ENCODE measurements around the gene CASP6.

Gene CASP6

GRCh38 chr4:109665783-109666485 is 37.3 kb downstream of the CASP6 start:
- peak; percentile 91 for FAIRE-seq

DNA sequence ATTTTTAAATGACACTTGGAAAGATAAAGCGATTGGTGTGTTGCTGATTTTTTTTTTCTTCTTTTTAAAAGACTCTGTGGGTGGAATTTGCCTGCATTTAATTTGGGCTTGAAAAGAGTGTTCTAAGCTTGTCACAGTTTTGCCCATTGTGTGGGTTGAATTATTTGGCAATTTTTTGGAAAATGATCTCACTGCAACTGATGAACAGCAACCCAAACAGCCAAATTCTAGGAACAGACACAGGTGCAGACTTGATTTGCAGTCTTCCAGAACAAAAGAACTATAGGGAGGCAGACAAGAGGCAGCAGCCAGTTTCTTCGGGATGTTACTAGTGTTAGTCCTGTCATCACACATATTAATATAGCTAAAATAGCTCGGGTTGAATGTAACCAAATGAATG is 40.5 kb downstream of the CASP6 start:
- FAIRE-seq, result no peak

DNA sequence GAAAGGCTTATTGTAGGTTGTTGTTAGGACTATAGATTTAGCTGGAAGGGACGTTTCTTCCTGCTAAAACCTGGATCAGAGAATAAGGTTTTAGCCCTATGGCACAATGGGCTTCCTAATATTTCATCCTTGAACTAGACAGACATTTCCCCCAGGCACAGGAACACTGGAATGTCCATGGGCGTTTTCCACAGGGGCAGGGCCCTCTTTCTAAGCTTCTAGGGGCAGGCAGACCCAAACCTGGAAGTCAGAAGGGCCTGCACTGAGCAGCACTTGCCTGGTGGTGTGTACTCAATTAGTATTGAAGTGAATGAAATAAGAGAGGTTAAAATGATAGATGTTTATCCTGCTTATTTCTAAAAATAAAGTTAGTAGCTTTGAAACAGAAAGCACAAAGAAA is 41.1 kb downstream of the CASP6 start:
- FAIRE-seq, result no peak

DNA sequence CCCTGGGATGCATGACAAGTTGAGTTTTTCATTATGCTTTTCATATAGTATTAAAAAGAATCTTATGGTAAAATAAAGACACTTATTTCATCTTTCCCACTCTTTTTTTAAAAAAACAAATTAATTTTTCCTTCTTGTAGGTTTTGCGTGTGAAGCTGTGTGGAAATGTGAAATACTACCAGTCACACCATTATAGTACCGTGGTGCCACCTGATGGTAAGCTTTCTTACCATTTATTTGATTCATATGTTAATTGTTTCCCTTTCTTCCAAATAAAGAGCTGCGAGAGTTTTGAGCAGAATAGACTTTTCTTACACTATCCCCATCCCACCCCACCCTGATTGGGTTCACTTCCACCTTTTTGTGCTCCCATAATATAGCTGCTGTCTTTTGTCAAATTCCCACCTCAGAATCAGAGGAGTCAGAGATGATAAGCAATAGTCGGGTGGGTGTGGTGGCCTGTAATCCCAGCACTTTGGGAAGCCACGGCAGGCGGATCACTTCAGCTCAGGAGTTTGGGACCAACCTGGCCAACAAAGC is 44.3 kb downstream of the CASP6 start:
- peak; percentile 81 for FAIRE-seq

GRCh38 chr4:109657854-109658418 is 45.3 kb downstream of the CASP6 start:
- no peak for FAIRE-seq

DNA sequence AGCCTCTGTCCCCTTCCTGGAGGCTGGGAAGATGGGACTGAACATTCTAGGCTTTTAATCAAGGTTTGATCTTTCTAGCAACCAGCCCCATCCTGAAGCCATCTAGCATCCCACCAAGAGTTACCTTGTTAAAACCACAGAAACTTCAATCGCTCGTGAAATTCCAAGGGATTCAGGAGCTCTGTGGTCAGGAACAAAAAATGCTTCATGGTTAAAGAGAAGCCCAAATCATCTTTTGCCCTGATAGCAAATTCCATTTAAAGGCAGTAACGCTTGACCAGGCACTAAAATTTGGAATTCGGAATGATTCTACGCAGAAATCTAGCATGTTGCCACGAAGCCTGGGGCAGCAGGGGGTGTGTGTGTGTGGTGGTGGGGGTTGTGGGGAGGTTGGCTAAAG is 47.8 kb downstream of the CASP6 start:
- no peak for FAIRE-seq

GRCh38 chr4:109649872-109650271 is 53.4 kb downstream of the CASP6 start:
- no peak for FAIRE-seq

DNA sequence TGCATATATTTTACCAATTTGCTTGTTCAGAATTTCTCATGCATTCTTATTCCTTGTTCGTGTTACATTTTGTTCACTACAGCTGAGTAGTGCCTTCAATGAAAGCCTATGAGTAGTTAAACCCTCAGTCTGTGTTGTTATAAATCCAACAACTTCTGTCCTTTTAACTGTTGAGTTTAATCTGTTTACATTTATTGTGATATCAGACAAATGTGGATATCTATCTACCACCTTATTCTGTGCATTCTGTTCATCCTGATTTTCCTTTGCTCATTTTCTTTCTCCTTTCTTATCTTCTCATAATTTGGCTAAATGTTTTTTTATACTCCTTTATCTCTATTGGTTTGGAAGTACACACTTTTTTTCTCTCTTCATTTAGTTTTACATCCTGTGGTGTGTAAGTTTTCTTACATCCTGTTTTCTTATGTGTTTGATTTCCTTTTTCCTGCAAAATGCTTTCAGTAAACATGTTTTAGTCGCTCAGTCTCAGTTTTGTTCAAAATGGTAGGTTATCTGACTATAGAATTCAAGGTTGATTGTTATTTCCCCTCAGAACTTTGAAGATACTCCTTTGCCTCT is 54.2 kb downstream of the CASP6 start:
- no peak for FAIRE-seq

DNA sequence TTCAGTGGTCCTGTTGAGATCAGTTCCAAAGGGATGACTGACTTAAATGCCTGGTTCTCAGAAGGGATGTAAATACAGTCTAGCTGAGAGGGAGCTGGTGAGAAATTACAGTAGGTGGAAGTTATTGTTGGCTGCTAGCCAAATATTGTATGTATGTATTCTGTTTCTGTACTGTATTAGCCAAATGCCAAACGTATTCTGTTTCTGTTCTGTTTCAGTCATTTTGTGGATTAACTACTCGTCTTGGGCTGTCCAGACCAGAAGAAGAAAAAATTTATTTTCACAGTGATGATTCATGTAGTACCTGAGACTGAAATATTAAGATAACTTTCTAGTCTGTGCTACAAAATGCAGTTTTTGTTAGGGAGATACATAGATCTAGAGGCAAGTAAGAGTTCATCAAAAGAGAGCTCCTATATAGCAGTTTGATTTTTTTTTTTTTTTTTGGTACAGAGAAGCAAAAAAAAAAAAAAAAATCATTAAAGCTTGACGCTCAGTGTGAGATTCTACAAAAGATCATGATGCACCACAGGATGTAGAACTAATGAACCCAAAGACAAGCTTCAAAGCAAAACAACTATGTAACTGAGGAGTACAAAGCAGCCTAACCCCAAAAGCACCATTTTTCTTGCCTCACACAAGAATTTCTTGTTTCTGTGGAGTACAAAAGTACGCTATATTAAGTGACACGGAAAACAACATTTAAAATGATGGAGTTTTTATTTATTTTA is 54.8 kb downstream of the CASP6 start:
- no peak for FAIRE-seq

DNA sequence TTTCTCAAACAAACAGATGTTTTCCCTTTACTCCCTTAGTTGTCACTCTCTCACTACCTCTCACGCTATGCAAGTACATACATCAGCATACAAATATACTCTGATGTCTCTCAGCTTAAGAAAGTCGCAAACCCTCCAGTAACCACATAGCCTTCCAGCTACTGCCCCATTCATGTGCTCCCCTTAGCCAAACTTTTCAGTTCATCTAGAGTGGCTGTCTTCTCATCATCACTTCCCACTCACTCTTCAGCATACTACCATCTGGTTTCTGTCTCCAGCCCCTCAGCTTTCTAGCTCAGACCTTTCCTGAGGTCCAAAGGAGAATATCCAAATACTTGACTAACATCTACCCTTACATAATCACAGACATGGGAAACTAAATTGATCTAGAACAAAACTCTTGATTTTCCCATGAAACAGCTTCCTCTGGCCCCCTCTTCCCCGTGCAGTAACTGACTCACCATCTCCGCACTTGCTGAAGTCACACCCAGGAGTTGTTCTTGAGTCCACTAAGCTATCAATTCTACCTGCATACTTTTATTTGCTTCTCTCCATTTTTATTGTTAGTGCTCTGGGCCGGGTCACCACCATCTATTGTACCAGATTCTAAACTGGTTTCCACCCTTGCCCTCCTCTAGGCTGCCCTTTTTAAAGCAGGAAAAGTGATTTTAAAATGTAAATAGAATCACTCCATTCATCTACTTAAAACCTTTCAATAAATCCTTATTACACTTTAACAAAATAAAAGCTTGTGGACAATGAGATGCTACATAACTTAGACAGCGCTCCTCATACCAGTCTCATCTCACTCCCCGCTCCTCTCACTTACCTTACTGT is 57.2 kb downstream of the CASP6 start:
- no peak for FAIRE-seq

DNA sequence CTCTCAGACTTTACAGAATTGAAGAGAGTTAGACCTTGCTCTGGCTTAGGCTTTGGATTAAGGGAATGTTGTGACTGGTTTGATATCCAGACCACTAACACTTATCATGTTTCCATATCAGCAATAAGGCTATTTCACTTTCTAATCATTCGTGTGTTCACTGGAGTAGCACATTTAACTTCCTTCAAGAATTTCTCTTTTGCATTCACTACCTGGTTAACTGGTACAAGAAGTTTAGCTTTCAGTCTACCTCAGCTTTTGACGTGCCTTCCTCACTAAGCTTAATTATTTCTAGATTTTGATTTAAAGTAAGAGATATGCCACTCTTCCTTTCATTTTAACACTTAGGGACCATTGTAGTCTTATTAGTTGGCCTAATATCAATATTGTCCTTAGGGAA is 62.6 kb downstream of the CASP6 start:
- no peak for FAIRE-seq
